GM23248 (cell line): ENCODE measurements around the gene PPP1R12B.
"Not testable (repeated sequence)": the region's sequence is repeated elsewhere in the genome, so short reads cannot be mapped to it uniquely, and the experiment has no call there.

Experiments used
- EZH2 ChIP-seq: fragments of 200-600 bp; sonication (generic); IDR thresholded peaks from 2 replicates; pipeline ENCODE4 v1.6.1; 2018; ENCODE audit warnings: antibody characterized with exemption, mild to moderate bottlenecking; ENCODE audit not compliant: insufficient read depth, poor library complexity, severe bottlenecking
- EZH2phosphoT487 ChIP-seq: fragments of 200-600 bp; sonication (generic); IDR thresholded peaks from 2 replicates; pipeline ENCODE4 v1.6.1; 2018; ENCODE audit warnings: antibody characterized with exemption, moderate library complexity, mild to moderate bottlenecking, low read depth; ENCODE audit not compliant: insufficient read depth

DNA sequence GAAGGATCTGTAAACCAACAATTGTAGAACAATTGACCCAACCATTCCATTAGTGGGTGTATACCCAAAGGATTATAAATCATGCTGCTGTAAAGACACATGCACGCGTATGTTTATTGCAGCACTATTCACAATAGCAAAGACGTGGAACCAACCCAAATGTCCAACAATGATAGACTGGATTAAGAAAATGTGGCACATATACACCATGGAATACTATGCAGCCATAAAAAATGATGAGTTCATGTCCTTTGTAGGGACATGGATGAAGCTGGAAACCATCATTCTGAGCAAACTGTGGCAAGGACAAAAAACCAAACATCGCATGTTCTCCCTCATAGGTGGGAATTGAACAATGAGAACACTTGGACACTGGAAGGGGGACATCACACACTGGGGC lies 33.4 kb downstream of the PPP1R12B start:
- TF ChIP-seq EZH2, EZH2phosphoT487: not testable (repeated sequence)
